Coronary artery (tissue), 2 donors: ENCODE data around the gene STAG1.

ENCODE experiments used
- DNase-seq: peaks from one replicate; pipeline ENCODE4 v3.0.0-alpha.2; 2017; ENCODE audit warnings: low spot score
- H3K27ac ChIP-seq, 2 donors: fragments of 200-600 bp; sonication (generic); one replicate each; pipeline ENCODE4 v1.5.1; 2016 to 2019
- H3K4me3 ChIP-seq: fragments of 200-600 bp; sonication (generic); 2 replicates; pipeline ENCODE4 v1.5.1; 2016; ENCODE audit warnings: mild to moderate bottlenecking, moderate library complexity
- TF ChIP-seq, protein P1 (sequence below): fragments of 200-600 bp; sonication (generic); IDR thresholded peaks from one replicate; pipeline ENCODE4 v1.5.1; 2019; ENCODE audit warnings: antibody characterized with exemption

Gene STAG1

GRCh38 chr3:136698361-136698760 lies 53.8 kb downstream of the STAG1 start:
- TF ChIP-seq, protein P1, sequence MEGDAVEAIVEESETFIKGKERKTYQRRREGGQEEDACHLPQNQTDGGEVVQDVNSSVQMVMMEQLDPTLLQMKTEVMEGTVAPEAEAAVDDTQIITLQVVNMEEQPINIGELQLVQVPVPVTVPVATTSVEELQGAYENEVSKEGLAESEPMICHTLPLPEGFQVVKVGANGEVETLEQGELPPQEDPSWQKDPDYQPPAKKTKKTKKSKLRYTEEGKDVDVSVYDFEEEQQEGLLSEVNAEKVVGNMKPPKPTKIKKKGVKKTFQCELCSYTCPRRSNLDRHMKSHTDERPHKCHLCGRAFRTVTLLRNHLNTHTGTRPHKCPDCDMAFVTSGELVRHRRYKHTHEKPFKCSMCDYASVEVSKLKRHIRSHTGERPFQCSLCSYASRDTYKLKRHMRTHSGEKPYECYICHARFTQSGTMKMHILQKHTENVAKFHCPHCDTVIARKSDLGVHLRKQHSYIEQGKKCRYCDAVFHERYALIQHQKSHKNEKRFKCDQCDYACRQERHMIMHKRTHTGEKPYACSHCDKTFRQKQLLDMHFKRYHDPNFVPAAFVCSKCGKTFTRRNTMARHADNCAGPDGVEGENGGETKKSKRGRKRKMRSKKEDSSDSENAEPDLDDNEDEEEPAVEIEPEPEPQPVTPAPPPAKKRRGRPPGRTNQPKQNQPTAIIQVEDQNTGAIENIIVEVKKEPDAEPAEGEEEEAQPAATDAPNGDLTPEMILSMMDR = no peak
- Histone ChIP-seq H3K4me3 (no peak overlapping the region), H3K27ac (no peak overlapping the region)
- DNase-seq = no peak

- no peak for DNase-seq
- TF ChIP-seq, protein P1 = no peak
- no peak overlapping the region for H3K4me3 ChIP-seq
- no peak overlapping the region for H3K27ac ChIP-seq
Observed at GRCh38 chr3:136696797-136697196, 55.4 kb downstream of the STAG1 start.

- DNase-seq = no peak
Observed at GRCh38 chr3:136694321-136694720, 57.9 kb downstream of the STAG1 start.

GRCh38 chr3:136690599-136690998 lies 61.6 kb downstream of the STAG1 start:
- H3K27ac ChIP-seq = no peak overlapping the region
- DNase-seq = no peak
- H3K4me3 ChIP-seq = no peak overlapping the region
- TF ChIP-seq, protein P1 = no peak

More at GRCh38 chr3:136694321-136694720, 57.9 kb downstream of the STAG1 start:
- H3K4me3 ChIP-seq = no peak overlapping the region
- no peak overlapping the region for H3K27ac ChIP-seq
- TF ChIP-seq, protein P1 = no peak

DNA sequence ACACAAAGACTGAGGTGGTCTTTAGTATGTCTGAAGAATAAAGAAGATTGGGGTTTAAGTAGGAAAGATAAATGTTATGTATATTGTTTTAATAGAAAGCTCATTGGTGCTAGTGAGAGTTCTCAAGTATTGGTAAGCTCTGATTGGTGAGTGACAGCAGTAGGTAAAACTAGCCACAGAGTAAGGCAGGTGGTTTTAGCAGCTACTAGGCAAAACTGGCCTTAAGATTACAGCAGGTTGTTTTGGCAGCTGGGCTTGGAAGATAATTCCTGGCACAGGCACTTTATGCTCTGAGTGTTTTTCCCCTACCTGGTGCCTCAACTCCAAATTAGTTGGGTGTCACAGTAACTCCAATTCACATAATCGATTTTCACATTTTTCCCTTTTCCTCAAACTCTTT lies 66.3 kb downstream of the STAG1 start:
- DNase-seq = no peak
- H3K27ac ChIP-seq = no peak overlapping the region
- TF ChIP-seq, protein P1 = no peak
- no peak overlapping the region for H3K4me3 ChIP-seq

DNA sequence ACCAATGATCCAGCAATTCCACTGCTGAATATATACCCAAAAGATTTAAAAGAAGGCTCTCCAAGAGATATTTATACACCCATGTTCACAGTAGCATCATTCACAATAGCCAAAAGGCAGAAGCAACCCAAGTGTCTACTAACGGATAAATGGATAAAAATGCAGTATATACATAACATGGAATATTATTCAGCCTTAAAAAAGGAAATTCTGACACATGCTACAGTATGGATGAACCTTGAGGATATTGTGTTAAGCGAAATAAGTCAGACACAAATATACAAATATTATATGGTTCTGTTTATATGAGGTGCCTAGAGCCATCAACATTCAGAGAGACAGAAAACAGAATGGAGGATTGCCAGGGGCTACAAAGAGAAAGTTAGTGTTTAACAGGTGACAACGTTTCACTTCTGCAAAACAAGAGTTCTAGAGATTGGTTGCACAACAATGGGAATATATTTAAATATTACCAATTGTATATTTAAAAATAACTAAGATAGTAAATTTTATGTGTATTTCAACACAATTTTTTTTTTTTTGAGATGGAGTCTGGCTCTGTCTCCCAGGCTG lies 69.4 kb downstream of the STAG1 start:
- Histone ChIP-seq H3K4me3 (no peak overlapping the region), H3K27ac (no peak overlapping the region)
- no peak for DNase-seq
- TF ChIP-seq, protein P1 = no peak

DNA sequence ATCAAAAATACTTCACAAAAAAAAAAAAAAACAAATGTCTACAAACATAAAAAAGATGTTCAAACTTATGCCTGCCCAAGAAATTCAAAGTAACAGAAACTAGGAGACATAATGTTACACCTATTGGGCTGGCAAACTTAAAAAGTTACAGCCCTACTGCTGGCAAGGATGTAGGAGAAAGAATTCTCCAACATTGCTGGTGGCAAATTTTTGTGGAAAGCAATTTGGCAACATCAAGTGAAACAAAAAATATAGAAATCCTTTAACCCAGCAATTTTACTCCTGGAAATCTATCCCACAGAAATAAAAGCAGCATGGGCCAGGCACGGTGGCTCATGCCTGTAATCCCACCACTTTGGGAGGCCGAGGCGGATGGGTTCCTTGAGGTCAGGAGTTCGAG lies 73.2 kb downstream of the STAG1 start:
- TF ChIP-seq, protein P1 = no peak
- no peak overlapping the region for H3K4me3 ChIP-seq
- no peak overlapping the region for H3K27ac ChIP-seq
- DNase-seq = no peak
